NCI-H1105 (cell line): Measurements from ENCODE around the gene SNRNP35.
"Not testable (repeated sequence)": the region's sequence is repeated elsewhere in the genome, so short reads cannot be mapped to it uniquely, and the experiment has no call there.

Experiments
- DNase-seq: peaks from one replicate; lab custom pipeline; 2025; lab: John Stamatoyannopoulos, UW

The SNRNP35 gene

DNA sequence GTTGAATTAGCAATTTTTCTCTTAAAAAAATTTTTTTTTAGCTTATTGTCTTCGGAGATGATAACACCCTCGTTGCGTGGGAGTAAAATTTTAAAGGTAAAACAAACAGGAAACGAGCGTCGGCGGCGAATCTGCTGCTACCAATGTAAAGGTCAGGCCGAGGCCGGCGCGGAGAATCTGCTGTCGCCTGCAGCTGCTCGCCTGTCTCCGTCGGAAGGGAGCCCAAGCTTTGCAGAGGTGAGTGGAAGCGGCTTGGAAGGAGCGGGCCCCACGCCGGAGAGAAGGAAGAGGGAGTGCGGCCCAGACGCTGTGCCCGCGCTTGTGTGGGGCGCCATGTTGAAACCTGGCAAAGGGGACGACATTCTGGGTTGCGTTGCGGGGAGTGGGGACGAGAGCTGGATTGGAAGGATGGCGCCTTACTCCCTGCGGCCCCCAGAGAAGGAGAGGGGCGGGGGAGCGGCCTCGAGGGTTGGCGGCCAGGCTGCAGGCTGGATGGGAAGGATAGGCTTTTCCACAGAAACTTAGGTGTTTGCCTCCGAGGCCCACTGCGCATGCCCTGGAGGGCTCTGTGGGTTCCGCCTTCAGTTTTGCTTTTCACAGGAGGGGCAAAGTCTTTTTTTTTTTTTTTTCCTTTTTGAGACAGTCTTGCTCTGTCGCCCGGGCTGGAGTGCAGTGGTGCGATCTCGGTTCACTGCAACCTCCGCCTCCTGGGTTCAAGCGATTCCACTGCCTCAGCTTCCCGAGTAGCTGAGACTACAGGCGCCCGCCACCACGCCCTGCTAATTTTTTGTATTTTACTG, at the start of gene SNRNP35:
SNRNP35 (plus strand) TSS at position 160 of the 800 bp plus-strand sequence. CDS start 7,402 bp downstream, outside the sequence.
- peak; percentile 92 for DNase-seq

DNA sequence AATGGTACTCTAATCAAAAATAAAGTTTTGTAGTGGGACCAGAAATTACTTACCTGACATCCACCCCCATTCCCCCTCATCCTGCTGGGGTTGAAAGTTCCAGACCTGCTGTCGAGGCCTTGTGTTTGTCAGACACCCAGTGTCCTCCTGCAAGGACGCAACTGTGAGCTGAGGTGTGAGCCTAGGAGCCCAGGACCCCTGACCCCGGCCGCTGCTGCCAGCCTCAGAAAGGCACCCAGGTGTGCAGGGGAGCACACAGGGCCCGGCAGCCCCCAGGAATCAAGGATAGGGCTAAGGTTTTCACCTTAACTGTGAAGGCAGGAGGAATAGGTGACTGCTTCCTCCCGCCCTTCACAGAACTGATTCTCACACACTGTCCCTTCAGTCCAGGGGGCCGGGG, 49.3 kb upstream of the SNRNP35 start:
- not testable (repeated sequence) for DNase-seq

- DNase-seq = not testable (repeated sequence)
These were observed 48.5 kb upstream of the SNRNP35 start for GRCh38 chr12:123409284-123410040.

GRCh38 chr12:123410041-123410412, 47.9 kb upstream of the SNRNP35 start:
- DNase-seq = no peak

DNA sequence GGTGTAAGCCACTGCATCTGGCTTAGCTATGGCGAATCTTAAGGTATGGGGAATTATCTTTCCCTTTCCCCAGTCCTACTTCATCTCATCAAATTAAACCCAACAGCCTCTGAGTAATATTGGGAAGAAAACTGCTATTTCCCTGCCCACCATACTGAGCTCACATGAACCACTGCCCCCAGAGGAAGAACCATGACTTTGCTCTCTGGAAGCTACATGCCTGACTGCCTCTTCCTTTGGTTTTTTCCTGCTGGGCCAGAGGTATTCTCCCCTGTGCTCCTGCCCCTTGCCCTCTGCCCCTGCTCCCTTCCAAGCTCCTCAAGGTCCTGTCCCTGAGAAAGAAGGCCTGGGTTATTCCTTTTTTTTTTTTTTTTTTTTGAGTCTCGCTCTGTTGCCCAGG, 36.6 kb upstream of the SNRNP35 start:
- DNase-seq = no peak

GRCh38 chr12:123427036-123427769, 30.7 kb upstream of the SNRNP35 start:
- DNase-seq = no peak

DNA sequence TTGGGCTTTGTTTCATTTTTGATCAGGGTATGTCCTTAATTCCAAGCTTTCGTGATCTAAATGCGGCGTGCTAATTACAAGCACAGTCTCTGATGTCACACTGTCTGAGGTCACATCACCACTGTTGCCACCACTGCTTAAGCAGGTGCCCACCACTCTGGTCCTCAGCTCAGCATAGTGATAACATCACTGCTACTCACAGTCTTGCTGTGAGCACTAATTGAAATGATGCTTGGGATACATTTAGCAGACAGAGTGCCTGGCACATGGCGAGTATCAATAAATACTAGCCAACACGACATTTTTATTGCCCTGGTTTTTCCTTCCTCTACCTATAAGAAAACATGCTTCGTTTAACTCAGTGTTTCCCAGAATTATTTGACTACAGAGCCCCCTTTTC, 29.3 kb upstream of the SNRNP35 start:
- no peak for DNase-seq

DNA sequence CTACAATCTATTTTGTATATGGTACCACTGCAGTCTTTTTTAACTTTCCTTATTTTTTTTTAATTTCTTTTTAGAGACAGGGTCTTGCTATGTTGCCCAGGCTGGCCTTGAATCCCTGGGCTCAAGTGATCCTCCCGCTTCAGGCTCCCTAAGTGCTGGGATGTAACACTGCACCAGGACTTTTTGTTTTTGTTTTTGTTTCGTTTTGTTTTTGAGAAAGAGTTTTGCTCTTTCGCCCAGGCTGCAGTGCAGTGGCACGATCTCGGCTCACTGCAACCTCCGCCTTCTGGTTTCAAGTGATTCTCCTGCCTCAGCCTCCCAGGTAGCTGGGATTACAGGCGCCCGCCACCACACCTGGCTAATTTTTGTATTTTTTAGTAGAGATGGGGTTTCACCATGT, 28.8 kb upstream of the SNRNP35 start:
- DNase-seq = not testable (repeated sequence)

- not testable (repeated sequence) for DNase-seq
These were observed 25.8 kb upstream of the SNRNP35 start for GRCh38 chr12:123431951-123432817.

- DNase-seq = no peak
These were observed 24.3 kb upstream of the SNRNP35 start for GRCh38 chr12:123433615-123434014.

GRCh38 chr12:123435636-123436016, 22.3 kb upstream of the SNRNP35 start:
- no peak for DNase-seq

DNA sequence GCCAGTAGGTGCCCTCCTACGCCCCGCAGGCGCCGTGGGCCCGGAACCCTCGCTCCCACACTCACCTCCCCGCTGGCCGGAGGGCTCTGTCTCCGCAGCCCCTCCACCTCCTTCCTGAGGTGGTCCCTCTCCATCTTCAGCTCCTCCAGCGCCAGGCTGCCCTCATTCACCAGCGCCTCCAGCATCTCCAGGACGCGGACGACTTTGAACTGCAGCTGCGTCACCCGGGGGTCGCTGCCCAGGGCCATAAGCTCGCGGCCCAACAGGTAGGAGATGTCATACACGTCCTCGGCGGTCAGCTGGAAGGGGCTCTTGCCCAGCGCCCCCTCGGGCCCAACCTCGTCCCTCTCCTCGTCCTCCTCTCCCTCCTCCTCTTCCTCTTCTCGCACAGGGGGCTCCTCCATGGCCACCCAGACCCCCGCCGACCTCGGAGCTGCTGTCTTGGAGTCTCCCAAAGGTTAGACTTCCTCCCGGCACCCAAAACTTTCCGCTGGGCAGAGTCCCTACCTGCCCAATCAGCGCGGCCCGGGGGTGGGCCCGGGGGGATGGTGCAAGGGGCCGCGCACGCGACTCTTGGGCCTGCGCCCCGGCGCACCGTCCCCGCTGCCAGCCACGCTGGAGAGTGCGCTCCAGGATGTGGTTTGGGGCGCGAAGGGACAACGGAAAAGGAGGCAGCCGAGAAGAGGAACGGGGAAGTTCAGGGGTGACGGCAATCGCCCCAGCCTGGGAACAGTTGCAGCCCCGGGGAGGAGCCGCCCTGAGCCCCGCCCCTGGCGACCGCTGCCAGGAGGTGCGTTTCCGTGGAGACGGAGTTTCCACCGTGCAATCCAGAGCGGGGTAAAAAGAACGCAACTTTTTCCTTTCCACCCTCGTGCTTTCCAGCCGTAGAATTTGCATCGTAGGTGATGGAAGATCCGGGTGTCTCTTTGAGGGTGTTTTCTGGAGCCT, 21.6 kb upstream of the SNRNP35 start, which contains the start of gene RILPL2:
RILPL2 (minus strand) TSS at position 668 of the 948 bp plus-strand sequence; CDS start at position 404, 264 bp downstream.
- DNase-seq = peak; percentile 56

DNA sequence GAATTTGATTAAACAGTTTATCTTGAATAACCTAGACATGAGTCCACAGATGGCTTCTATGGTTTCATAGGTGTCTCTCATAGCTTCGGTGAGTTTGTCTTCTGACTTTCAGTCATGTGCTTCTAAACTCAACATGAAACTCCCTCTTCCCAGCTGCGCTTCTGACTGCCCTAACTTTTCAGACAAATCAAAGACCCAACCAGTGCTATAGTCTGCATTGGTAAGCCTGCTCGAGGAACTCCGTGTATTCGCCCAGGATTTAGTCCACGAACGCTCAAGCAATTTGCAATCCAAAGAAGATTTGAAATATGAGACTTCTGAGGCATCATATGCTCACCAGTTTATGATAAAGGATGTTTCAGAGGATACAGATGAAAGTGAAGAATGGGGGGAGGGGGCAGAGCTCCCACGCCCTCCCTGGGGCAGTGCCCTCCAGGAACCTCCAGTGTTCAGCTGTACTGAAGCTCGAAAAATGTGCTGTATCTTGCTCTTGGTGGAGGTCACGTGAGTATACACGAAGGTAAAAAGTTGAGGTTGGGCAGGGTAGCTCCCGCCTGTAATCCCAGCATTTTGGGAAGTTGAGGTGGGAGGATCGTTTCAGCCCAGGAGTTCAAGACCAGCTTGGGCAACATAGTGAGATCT, 16.3 kb upstream of the SNRNP35 start:
- DNase-seq = no peak

- no peak for DNase-seq
These were observed 15.2 kb upstream of the SNRNP35 start for GRCh38 chr12:123442774-123443173.

DNA sequence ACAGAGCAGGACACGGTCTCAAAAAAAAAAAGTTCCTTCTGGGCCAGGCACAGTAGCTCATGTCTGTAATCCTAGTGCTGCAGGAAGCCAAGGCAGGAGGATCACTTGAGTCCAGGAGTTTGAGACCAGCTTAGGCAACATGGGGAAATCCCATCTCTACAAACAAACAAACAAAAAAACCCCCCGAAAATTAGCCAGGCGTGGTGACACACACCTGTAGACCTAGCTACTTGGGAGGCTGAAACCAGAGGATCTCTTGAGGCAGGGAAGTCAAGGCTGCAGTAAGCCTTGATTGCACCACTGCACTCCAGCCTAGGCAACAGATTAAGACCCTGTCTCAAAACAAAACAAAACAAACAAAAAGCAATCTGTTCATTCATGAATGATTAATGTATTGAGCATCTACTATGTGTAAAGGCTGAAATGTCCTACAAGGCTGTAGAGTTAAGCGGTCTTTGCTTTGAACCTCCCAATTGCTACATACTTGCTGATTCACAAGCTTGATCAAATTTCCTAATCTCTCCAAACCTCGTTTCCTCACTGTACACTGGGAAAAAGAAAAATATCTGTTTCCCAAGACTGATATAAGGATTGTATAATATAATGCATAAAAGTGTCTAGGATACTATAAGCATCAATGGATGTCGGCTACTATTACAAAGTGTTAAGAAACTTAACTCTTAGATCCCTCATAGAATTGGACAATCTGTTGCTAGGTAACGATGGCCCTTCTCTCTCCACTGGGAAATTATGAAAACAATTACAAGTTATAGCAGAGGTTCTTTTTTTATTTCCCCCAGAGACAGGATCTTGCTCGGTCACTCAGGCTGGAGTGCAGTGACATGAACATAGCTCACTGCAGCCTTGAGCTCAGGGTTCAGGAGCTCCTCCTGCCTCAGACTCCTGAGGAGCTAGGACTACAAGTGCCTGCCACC, 13.6 kb upstream of the SNRNP35 start:
- no peak for DNase-seq

DNA sequence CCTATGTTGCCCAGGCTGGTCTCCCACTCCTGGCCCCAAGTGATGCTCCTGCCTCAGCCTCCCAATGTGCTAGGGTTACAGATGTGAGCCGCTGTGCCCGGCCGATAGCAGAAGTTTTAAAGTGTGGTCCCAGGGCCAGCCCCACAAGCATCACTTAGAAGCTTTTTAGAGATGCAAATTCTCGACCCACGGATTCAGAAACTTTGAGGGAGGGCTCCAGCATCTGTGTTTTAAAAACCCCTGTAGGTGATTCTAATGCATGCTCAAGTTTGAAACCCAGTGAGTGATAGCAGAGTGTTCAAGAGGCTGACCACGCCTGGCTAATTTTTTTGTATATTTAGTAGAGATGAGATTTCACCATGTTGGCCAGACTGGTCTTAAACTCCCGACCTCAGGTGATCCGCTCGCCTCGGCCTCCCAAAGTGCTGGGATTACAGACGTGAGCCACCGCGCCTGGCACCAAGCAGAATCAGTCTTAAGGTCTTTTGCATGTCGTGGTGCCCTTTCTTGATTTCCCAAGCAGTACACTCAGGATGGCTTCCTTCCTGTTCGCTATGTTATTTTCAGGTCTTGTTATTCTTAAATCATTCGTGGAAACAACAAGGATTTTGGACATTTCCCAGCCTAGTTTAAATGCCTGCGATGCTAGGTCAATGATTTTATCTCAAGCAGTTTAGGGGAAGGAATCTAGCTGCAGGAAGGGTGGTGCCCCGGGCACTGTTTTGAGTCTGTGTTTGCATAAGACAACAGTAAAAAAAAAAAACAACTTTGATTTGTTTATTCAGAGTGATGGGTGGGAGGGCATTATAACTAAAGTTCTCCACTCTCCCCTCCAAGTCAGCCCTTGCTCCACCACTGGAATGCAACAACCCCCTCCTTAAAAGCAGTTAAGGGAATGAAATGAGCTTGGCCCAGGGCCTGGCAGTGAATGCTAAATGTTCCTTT, 12.3 kb upstream of the SNRNP35 start:
- no peak for DNase-seq

DNA sequence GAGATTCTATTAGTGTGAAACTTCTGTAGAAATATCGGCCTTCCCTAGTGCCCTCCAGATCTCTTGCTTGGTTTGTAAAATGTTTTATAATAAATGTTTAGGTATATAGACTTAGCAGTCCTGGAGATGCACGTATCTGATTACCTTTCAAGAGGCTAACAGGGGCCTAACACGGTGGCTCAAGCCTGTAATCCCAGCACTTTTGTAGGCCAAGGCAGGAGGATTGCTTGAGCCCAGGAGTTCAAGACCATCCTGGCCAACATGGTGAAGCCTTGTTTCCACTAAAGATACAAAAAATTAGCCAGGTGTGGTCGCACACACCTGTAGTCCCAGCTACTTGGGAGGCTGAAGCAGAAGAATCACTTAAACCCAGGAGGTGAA, 11.6 kb upstream of the SNRNP35 start:
- no peak for DNase-seq
